T-helper 1 cell treated with Interleukin-12 subunit alpha and Interleukin-12 subunit beta and Interleukin-4 antibody, amounts not matched to agents 30 μg/mL and 1 μg/mL, for 36 hours (primary cell): ENCODE results near the gene PODXL.

Source experiments
- H3K27ac Mint-ChIP-seq: one replicate; pipeline ENCODE4 v1.8.0; 2021; ENCODE audit warnings: mild to moderate bottlenecking, mixed read lengths
- H3K27me3 Mint-ChIP-seq: one replicate; pipeline ENCODE4 v1.8.0; 2021; ENCODE audit warnings: low read depth, mixed read lengths
- H3K36me3 Mint-ChIP-seq: one replicate; pipeline ENCODE4 v1.8.0; 2021; ENCODE audit warnings: low read depth, mixed read lengths
- H3K4me1 Mint-ChIP-seq: one replicate; pipeline ENCODE4 v1.8.0; 2021; ENCODE audit warnings: low read depth, mixed read lengths
- H3K4me3 Mint-ChIP-seq: one replicate; pipeline ENCODE4 v1.8.0; 2021; ENCODE audit warnings: mild to moderate bottlenecking, moderate library complexity, mixed read lengths
- H3K9me3 Mint-ChIP-seq: one replicate; pipeline ENCODE4 v1.8.0; 2021; ENCODE audit warnings: mixed read lengths

PODXL gene

DNA sequence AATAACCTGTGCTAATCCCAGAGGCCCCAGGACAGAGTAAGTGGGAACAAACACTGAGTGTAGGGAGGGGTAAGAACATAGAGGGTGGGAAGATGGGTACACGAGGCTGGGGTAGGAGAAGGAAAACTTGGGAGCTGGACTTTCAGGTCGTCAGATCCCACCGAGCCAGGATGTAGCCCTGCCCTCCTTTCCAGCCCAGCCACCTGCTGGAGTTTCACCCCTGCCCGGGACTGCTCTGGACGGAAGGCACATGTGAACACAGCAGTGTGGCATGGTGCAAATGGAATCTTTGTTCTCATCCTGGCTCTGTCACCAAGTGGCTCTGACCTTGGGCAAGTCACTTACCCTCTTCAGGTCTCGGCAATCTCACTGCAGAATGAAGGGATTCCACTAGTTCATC, 52.8 kb downstream of the PODXL start:
- Mint-ChIP-seq H3K4me3 (no peak overlapping the region), H3K36me3 (no peaks in the 10 kb centered on the region), H3K27ac (no peak overlapping the region), H3K4me1 (peaks cover 40% of the 10 kb centered on the region), H3K27me3 (no peaks in the 10 kb centered on the region), H3K9me3 (no peaks in the 10 kb centered on the region)

GRCh38 chr7:131502810-131503508, 53.5 kb downstream of the PODXL start:
- Mint-ChIP-seq H3K36me3 (no peaks in the 10 kb centered on the region), H3K27ac (no peak overlapping the region), H3K4me1 (peaks cover 35% of the 10 kb centered on the region), H3K27me3 (no peaks in the 10 kb centered on the region), H3K4me3 (no peak overlapping the region), H3K9me3 (no peaks in the 10 kb centered on the region)

GRCh38 chr7:131501930-131502685, 54.3 kb downstream of the PODXL start:
- Mint-ChIP-seq H3K36me3 (no peaks in the 10 kb centered on the region), H3K9me3 (no peaks in the 10 kb centered on the region), H3K27ac (peak overlapping the region; percentile 74), H3K4me1 (peaks cover 29% of the 10 kb centered on the region), H3K27me3 (no peaks in the 10 kb centered on the region), H3K4me3 (no peak overlapping the region)

DNA sequence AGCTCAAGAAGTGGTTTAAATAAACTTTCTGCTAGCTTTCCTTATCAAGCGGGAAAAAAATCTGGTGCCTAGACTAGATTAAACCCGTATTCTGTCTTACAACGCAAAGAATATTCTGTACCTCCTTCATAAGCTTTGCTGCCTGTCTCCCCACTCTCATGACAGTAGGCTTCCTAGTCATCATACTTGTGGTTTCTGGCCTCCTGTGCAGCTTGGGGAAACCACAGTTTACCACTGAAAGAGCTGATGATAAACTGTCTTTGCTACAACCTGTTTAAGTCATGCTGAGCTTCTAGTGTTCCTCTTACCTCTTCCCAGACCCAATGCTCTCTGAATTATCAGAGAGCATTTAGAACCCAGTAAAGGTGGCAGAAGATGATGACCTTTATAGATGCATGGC, 55.0 kb downstream of the PODXL start:
- H3K36me3 Mint-ChIP-seq: peaks cover 3% of the 10 kb centered on the region
- H3K9me3 Mint-ChIP-seq: no peaks in the 10 kb centered on the region
- peak overlapping the region; percentile 6 for H3K4me3 Mint-ChIP-seq
- H3K27ac Mint-ChIP-seq: peak overlapping the region; percentile 74
- no peaks in the 10 kb centered on the region for H3K27me3 Mint-ChIP-seq
- peaks cover 29% of the 10 kb centered on the region for H3K4me1 Mint-ChIP-seq

GRCh38 chr7:131500357-131500756, 56.1 kb downstream of the PODXL start:
- Mint-ChIP-seq H3K4me3 (no peak overlapping the region), H3K4me1 (peaks cover 29% of the 10 kb centered on the region), H3K27ac (no peak overlapping the region), H3K9me3 (no peaks in the 10 kb centered on the region), H3K36me3 (peaks cover 3% of the 10 kb centered on the region), H3K27me3 (no peaks in the 10 kb centered on the region)

- Mint-ChIP-seq H3K4me3 (no peak overlapping the region), H3K36me3 (peaks cover 3% of the 10 kb centered on the region), H3K4me1 (peaks cover 28% of the 10 kb centered on the region), H3K27ac (peak overlapping the region; percentile 41), H3K27me3 (no peaks in the 10 kb centered on the region), H3K9me3 (no peaks in the 10 kb centered on the region)
Measured at GRCh38 chr7:131499801-131500200, 56.6 kb downstream of the PODXL start.

DNA sequence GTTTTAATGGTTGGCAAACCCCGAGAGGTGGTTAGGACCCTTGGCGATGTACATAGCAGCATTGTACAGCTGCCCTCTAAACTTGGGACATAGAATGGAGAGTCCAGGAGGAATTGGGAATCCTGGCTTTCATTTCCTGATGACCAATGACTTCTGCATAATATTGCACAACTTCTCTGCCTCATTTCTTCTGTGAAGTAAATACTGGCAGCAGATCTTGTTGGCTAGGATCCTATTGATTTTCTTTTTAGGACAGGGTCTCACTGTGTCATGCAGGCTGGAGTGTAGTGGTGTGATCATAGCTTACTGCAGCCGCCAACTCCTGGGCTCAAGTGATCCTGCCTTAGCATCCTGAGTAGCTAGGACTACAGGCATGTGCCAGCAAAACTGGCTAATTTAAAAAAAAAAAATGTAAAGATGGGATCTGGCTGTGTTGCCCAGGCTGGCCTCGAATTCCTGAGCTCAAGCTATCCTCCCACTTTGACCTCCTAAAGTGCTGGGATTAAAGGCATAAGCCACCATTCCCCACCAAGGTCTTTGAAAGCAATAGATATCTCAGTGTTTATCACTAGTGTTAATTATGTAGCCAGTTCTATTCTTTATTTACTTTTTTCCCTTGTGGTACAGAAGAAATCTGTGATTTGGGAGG, 58.1 kb downstream of the PODXL start:
- Mint-ChIP-seq H3K36me3 (peaks cover 3% of the 10 kb centered on the region), H3K4me1 (peaks cover 26% of the 10 kb centered on the region), H3K27ac (no peak overlapping the region), H3K27me3 (no peaks in the 10 kb centered on the region), H3K9me3 (no peaks in the 10 kb centered on the region), H3K4me3 (no peak overlapping the region)

GRCh38 chr7:131497454-131497853, 59.0 kb downstream of the PODXL start:
- Mint-ChIP-seq H3K4me3 (no peak overlapping the region), H3K4me1 (peaks cover 24% of the 10 kb centered on the region), H3K27me3 (no peaks in the 10 kb centered on the region), H3K27ac (no peak overlapping the region), H3K36me3 (peaks cover 3% of the 10 kb centered on the region), H3K9me3 (no peaks in the 10 kb centered on the region)

- no peaks in the 10 kb centered on the region for H3K27me3 Mint-ChIP-seq
- H3K9me3 Mint-ChIP-seq: no peaks in the 10 kb centered on the region
- H3K27ac Mint-ChIP-seq: no peak overlapping the region
- H3K4me3 Mint-ChIP-seq: no peak overlapping the region
- peaks cover 3% of the 10 kb centered on the region for H3K36me3 Mint-ChIP-seq
- H3K4me1 Mint-ChIP-seq: peaks cover 10% of the 10 kb centered on the region
Measured at GRCh38 chr7:131495669-131496498, 60.5 kb downstream of the PODXL start.

GRCh38 chr7:131494182-131494581, 62.2 kb downstream of the PODXL start:
- Mint-ChIP-seq H3K27me3 (no peaks in the 10 kb centered on the region), H3K36me3 (peaks cover 6% of the 10 kb centered on the region), H3K27ac (no peak overlapping the region), H3K4me1 (no peaks in the 10 kb centered on the region), H3K9me3 (no peaks in the 10 kb centered on the region), H3K4me3 (no peak overlapping the region)

DNA sequence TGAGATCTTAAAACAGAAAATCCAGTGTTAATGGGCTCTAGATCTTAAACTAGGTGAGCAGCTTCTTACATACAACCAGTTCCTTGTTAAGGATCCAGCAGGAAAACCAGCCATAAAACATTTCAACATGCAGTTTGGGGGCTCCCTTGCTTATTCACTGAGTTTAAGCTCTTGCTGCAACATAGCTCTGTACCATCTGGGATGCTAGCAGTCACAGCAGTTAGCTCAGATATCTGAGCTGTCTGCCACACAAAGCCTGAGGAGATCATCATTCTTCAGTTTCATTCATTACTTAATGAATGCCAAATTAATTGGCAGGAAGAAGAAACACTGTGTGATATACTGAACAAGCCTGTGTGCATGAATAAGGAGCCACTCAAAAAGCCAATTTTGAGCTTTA, 62.8 kb downstream of the PODXL start:
- Mint-ChIP-seq H3K36me3 (peaks cover 6% of the 10 kb centered on the region), H3K27me3 (no peaks in the 10 kb centered on the region), H3K4me1 (no peaks in the 10 kb centered on the region), H3K9me3 (no peaks in the 10 kb centered on the region), H3K4me3 (no peak overlapping the region), H3K27ac (no peak overlapping the region)

GRCh38 chr7:131493081-131493480, 63.3 kb downstream of the PODXL start:
- H3K9me3 Mint-ChIP-seq: no peaks in the 10 kb centered on the region
- H3K4me3 Mint-ChIP-seq: no peak overlapping the region
- H3K36me3 Mint-ChIP-seq: peaks cover 7% of the 10 kb centered on the region
- H3K27me3 Mint-ChIP-seq: no peaks in the 10 kb centered on the region
- no peak overlapping the region for H3K27ac Mint-ChIP-seq
- no peaks in the 10 kb centered on the region for H3K4me1 Mint-ChIP-seq

- Mint-ChIP-seq H3K36me3 (peaks cover 9% of the 10 kb centered on the region), H3K27ac (no peak overlapping the region), H3K4me1 (no peaks in the 10 kb centered on the region), H3K9me3 (no peaks in the 10 kb centered on the region), H3K4me3 (no peak overlapping the region), H3K27me3 (no peaks in the 10 kb centered on the region)
Measured at GRCh38 chr7:131489881-131490280, 66.5 kb downstream of the PODXL start.

DNA sequence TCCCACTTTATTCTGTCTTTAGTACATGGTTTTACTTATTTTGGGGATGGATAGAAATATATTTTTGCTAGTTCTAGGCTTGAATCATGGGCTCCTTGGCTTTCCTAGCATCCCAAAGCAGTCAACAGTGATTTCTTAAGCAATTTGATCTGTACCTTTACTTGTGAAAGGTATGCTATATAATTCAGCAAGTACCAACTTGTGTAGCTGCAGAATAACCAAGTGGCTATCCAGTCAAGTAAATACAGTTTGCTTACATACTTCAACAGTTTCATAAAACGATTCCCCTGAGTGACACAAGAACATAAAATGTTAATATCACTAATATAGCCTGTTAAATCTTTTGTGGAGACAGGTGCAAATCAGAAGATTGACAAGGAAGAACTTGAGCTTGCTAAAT, 67.2 kb downstream of the PODXL start:
- Mint-ChIP-seq H3K4me3 (no peak overlapping the region), H3K4me1 (no peaks in the 10 kb centered on the region), H3K36me3 (peaks cover 11% of the 10 kb centered on the region)

More for the DNA sequence above, 67.2 kb downstream of the PODXL start:
- no peaks in the 10 kb centered on the region for H3K27me3 Mint-ChIP-seq
- no peak overlapping the region for H3K27ac Mint-ChIP-seq
- no peaks in the 10 kb centered on the region for H3K9me3 Mint-ChIP-seq
